Endothelial cell of umbilical vein (primary cell): Measurements from ENCODE around the gene COMMD8. TPM values are rescaled to one million over a fixed set of nuclear protein-coding genes. Genes with fewer than 3 reads are reported as not detected.

Experiments
- BruUV-seq: library from RNA; stranded (reverse); fragments of 400-500 nt; replicated peaks from 2 replicates; lab custom pipeline; 2021; lab: Mats Ljungman, UMichigan
- CTCF ChIA-PET: fragments of 300-600, 350-600 bp; sonication (Branson Sonifier 250); formaldehyde crosslinking; loops from one replicate; lab custom pipeline; 2021; ENCODE audit warnings: antibody characterized with exemption, inconsistent platforms; lab: Charles Lee
- POLR2A ChIA-PET: fragments of 300-600, 350-600 bp; sonication (Branson Sonifier 250); formaldehyde crosslinking; loops from one replicate; lab custom pipeline; 2021; ENCODE audit warnings: antibody characterized with exemption, inconsistent platforms; lab: Charles Lee
- DNase-seq: peaks from one replicate; pipeline ENCODE4 v3.0.0-alpha.2; 2011; ENCODE audit warnings: low read depth, low spot score
- FAIRE-seq: peaks from 2 replicates; lab custom pipeline; 2011; peaks lifted over from hg19 to GRCh38; lab: Jason Lieb, UNC
- H2AFZ ChIP-seq: 2 replicates; pipeline ENCODE4 v1.6.0; 2012; ENCODE audit warnings: low read depth, low read length, control low read depth, inconsistent platforms
- H3K27ac ChIP-seq: 2 replicates; pipeline ENCODE4 v1.5.1; 2011; ENCODE audit warnings: low read depth, mild to moderate bottlenecking, control low read depth, low read length, moderate library complexity; ENCODE audit not compliant: insufficient read depth
- H3K27me3 ChIP-seq, 2 experiments: 2 replicates each; pipeline versions ENCODE4 v1.6.0 to v1.6.1; 2011; ENCODE audit warnings: low read length in 2 of 2, mixed read lengths in 1 of 2; ENCODE audit not compliant: control insufficient read depth in 2 of 2, insufficient read depth in 2 of 2
- H3K36me3 ChIP-seq, 2 experiments: 2 replicates in 1 of 2; 3 replicates in 1 of 2; pipeline ENCODE4 v1.5.1; 2011; ENCODE audit warnings: low read length in 2 of 2, mild to moderate bottlenecking in 1 of 2, moderate library complexity in 1 of 2; ENCODE audit not compliant: control insufficient read depth in 2 of 2, insufficient read depth in 2 of 2; ENCODE audit errors: extremely low read depth in 1 of 2
- H3K4me1 ChIP-seq: 3 replicates; pipeline ENCODE4 v1.5.1; 2011; ENCODE audit warnings: mild to moderate bottlenecking, low read length; ENCODE audit not compliant: control insufficient read depth, insufficient read depth; ENCODE audit errors: extremely low read depth
- H3K4me2 ChIP-seq: 2 replicates; pipeline ENCODE4 v1.6.1; 2011; ENCODE audit warnings: low read length, control low read depth, mixed read lengths; ENCODE audit not compliant: insufficient read depth
- H3K4me3 ChIP-seq, 3 experiments: fragments of 200-600 bp in 1 of 3; sonication (generic), shearing (Covaris generic) in 1 of 3; replicated peaks in 1 of 3; 2 replicates each; pipeline ENCODE4 v1.5.1; 2011 to 2016; ENCODE audit warnings: control low read depth in 3 of 3, low read length in 3 of 3, mild to moderate bottlenecking in 2 of 3, inconsistent platforms in 1 of 3, low read depth in 1 of 3, moderate library complexity in 1 of 3; ENCODE audit not compliant: insufficient read depth in 1 of 3
- H3K79me2 ChIP-seq: 2 replicates; pipeline ENCODE4 v1.6.0; 2012; ENCODE audit warnings: low read length, inconsistent platforms; ENCODE audit not compliant: control insufficient read depth, insufficient read depth
- H3K9ac ChIP-seq: replicated peaks from 2 replicates; pipeline ENCODE3; 2011; ENCODE audit warnings: low read length, control low read depth; ENCODE audit not compliant: insufficient read depth; ENCODE audit errors: extremely low read depth
- H3K9me1 ChIP-seq: replicated peaks from 3 replicates; pipeline ENCODE4 v1.6.0; 2011; ENCODE audit warnings: mild to moderate bottlenecking, low read length; ENCODE audit not compliant: control insufficient read depth, insufficient read depth; ENCODE audit errors: extremely low read depth
- H3K9me3 ChIP-seq: replicated peaks from 2 replicates; pipeline ENCODE4 v1.5.1; 2012; ENCODE audit warnings: low read length, inconsistent platforms; ENCODE audit not compliant: control insufficient read depth, insufficient read depth
- H4K20me1 ChIP-seq: replicated peaks from 2 replicates; pipeline ENCODE3; 2011; ENCODE audit warnings: mild to moderate bottlenecking, low read length; ENCODE audit not compliant: control insufficient read depth, insufficient read depth; ENCODE audit errors: extremely low read depth
- CTCF ChIP-seq, 2 donors: IDR thresholded peaks; 1 replicate in 1 of 2; 2 replicates in 1 of 2; pipeline ENCODE4 v1.5.1; 2011; ENCODE audit warnings: low read length in 2 of 2, mild to moderate bottlenecking in 2 of 2, moderate library complexity in 2 of 2, control low read depth in 1 of 2, inconsistent platforms in 1 of 2, low read depth in 1 of 2; ENCODE audit not compliant: insufficient read depth in 1 of 2; ENCODE audit errors: extremely low read depth in 1 of 2
- EZH2 ChIP-seq: IDR thresholded peaks from 2 replicates; pipeline ENCODE4 v1.6.1; 2012; ENCODE audit warnings: borderline replicate concordance, low read depth, mild to moderate bottlenecking, moderate library complexity, low read length, inconsistent platforms; ENCODE audit not compliant: severe bottlenecking
- FOS ChIP-seq: IDR thresholded peaks from 2 replicates; pipeline ENCODE4 v1.6.1; 2011; ENCODE audit warnings: mild to moderate bottlenecking, low read length, moderate library complexity, borderline replicate concordance; ENCODE audit not compliant: insufficient read depth
- GATA2 ChIP-seq: IDR thresholded peaks from 2 replicates; pipeline ENCODE4 v1.7.0; 2011; ENCODE audit warnings: low read depth, mild to moderate bottlenecking, moderate library complexity, mixed read lengths, low read length; ENCODE audit not compliant: insufficient read length, insufficient read depth
- JUN ChIP-seq: IDR thresholded peaks from 2 replicates; pipeline ENCODE4 v1.6.1; 2011; ENCODE audit warnings: borderline replicate concordance, low read depth; ENCODE audit not compliant: insufficient read length, insufficient read depth
- MAX ChIP-seq: IDR thresholded peaks from 2 replicates; pipeline ENCODE4 v1.6.1; 2011; ENCODE audit not compliant: insufficient read depth, insufficient read length
- MYC ChIP-seq: IDR thresholded peaks from one replicate; pipeline ENCODE4 v1.6.1; 2011; ENCODE audit warnings: mild to moderate bottlenecking, low read depth, low read length
- POLR2A ChIP-seq: IDR thresholded peaks from 2 replicates; pipeline ENCODE4 v1.6.1; 2012; ENCODE audit warnings: low read depth, mild to moderate bottlenecking, control low read depth, low read length
- POLR2AphosphoS5 ChIP-seq: IDR thresholded peaks from 2 replicates; pipeline ENCODE4 v1.6.1; 2012; ENCODE audit warnings: low read depth, mild to moderate bottlenecking, control low read depth, low read length, moderate library complexity; ENCODE audit not compliant: insufficient read depth
- dilution Hi-C: fragments of 300-500 bp; cut with MboI; formaldehyde crosslinking; loops from one replicate; pipeline ENCODE4 v1.15.0; 2019; ENCODE audit warnings: low sequenced_read_pairs; ENCODE audit not compliant: extremely low pct_ligation_motif_present
- intact Hi-C: fragments of 100-400 bp; cut with micrococcal nuclease; formaldehyde crosslinking; loops from one replicate; pipeline ENCODE4 v1.10.0; 2022
- polyA plus RNA-seq, 4 experiments: library from polyadenylated mRNA; depleted of rRNA in 3 of 4; stranded (reverse) in 3 of 4; unstranded in 1 of 4; fragments of >200 nt; gene quantifications; 2 replicates each; pipeline versions ENCODE4 v1.2.1 to v1.2.3, GENCODE V29; 2011 to 2012; ENCODE audit warnings: missing spikeins in 1 of 4
- total RNA-seq: library from RNA; stranded (reverse); gene quantifications from 2 replicates; pipeline ENCODE4 v1.2.3, GENCODE V29; 2021

Gene COMMD8
- total and polyA plus RNA-seq, 2 donors (not counting 3 experiments of a cell fraction or from before 2014, with no cell fraction given), result 4.9 to 22.3 TPM

- no peak overlapping the region for H3K9ac ChIP-seq
- ChIA-PET CTCF (interaction anchor here (0.6 to 4.0 kb wide), 11 partner anchors 9 to 475 kb away, joined by 3 to 22 read pairs (median 3); partner anchors contain the start of gene ATP10D), POLR2A (no interaction called here)
- no peaks in the 10 kb centered on the region for H4K20me1 ChIP-seq
- no TSS peak for BruUV-seq
- H3K9me1 ChIP-seq, result no peaks in the 10 kb centered on the region
- no peak for TF ChIP-seq FOS
- no peak for TF ChIP-seq CTCF (IDR thresholded peaks at IDR 0.05; ENCODE audit: extremely low read depth in 1 of 2, insufficient read depth in 1 of 2, low read depth in 1 of 2, low read length in 2 of 2)
- no peak for TF ChIP-seq JUN
- no peak overlapping the region for H3K4me3 ChIP-seq
- DNase-seq (peak; percentile 68), FAIRE-seq (peak; percentile 72)
- intact Hi-C loops (loop anchor here (1.0 kb wide), 2 partner anchors 21 to 54 kb away; no protein-coding TSS in a partner anchor), dilution Hi-C loops (no loop called here)
- peak overlapping the region; percentile 45 for H3K27ac ChIP-seq
- peaks cover 11% of the 10 kb centered on the region for H3K4me1 ChIP-seq
- peak overlapping the region; percentile 29 for H3K4me2 ChIP-seq
- H3K36me3 ChIP-seq, result peaks cover 0 to 2% of the 10 kb centered on the region in 2 experiments
- H2AFZ ChIP-seq, result peak overlapping the region; percentile 78
- H3K79me2 ChIP-seq, result no peaks in the 10 kb centered on the region
- no peaks in the 10 kb centered on the region for H3K9me3 ChIP-seq
- no peaks in the 10 kb centered on the region for H3K27me3 ChIP-seq
These were observed 47.1 kb upstream of the COMMD8 start for GRCh38 chr4:47510506-47511143.

GRCh38 chr4:47505666-47506065, 42.2 kb upstream of the COMMD8 start:
- ChIA-PET POLR2A (no interaction called here), CTCF (interaction anchor here (1.1 kb wide), 1 partner anchor 37 kb away, joined by 3 read pairs; no protein-coding TSS in a partner anchor)
- H3K27me3 ChIP-seq, result no peaks in the 10 kb centered on the region
- BruUV-seq, result no TSS peak
- FAIRE-seq, result no peak
- H3K9me3 ChIP-seq, result no peaks in the 10 kb centered on the region
- H3K36me3 ChIP-seq, result no peaks in the 10 kb centered on the region
- no peaks in the 10 kb centered on the region for H4K20me1 ChIP-seq
- peaks cover 6% of the 10 kb centered on the region for H3K4me1 ChIP-seq
- TF ChIP-seq MAX (no peak), POLR2A (no peak), JUN (no peak), EZH2 (no peak), FOS (no peak), MYC (no peak), CTCF (IDR thresholded peaks at IDR 0.05; ENCODE audit: extremely low read depth in 1 of 2, insufficient read depth in 1 of 2, low read depth in 1 of 2, low read length in 2 of 2) (no peak), POLR2AphosphoS5 (no peak), GATA2 (no peak)
- H2AFZ ChIP-seq, result no peak overlapping the region
- DNase-seq, result no peak
- dilution Hi-C loops (no loop called here), intact Hi-C loops (no loop called here)
- H3K4me2 ChIP-seq, result no peak overlapping the region
- H3K9me1 ChIP-seq, result no peaks in the 10 kb centered on the region
- no peak overlapping the region for H3K27ac ChIP-seq
- no peaks in the 10 kb centered on the region for H3K79me2 ChIP-seq
- H3K4me3 ChIP-seq, result no peak overlapping the region
- no peak overlapping the region for H3K9ac ChIP-seq
